ENCODE data around the gene TENT4A.
"Not testable (repeated sequence)": the region's sequence is repeated elsewhere in the genome, so short reads cannot be mapped to it uniquely, and the experiment has no call there.

TENT4A gene

GRCh38 chr5:6770826-6771607, 57.8 kb downstream of the TENT4A start:
- H3K79me2 ChIP-seq (ENCODE audit: insufficient read depth, low read length), result no peaks in the 10 kb centered on the region
- no peak for DNase-seq
- peaks cover 4% of the 10 kb centered on the region for H4K20me1 ChIP-seq (ENCODE audit: insufficient read depth, low read length)
- H3K27ac ChIP-seq (ENCODE audit: low read length), result no peak overlapping the region
- no peak for TF ChIP-seq CTCF (IDR thresholded peaks at IDR 0.05; ENCODE audit: borderline replicate concordance, extremely low read depth, low read length, poor library complexity, severe bottlenecking)
- no peak for TF ChIP-seq EZH2 (IDR thresholded peaks at IDR 0.05; ENCODE audit: borderline replicate concordance, low read depth, low read length, severe bottlenecking)
- ATAC-seq (ENCODE audit: insufficient read depth, low read depth), result no peak
- H3K4me3 ChIP-seq (ENCODE audit: low read depth in 1 of 2, low read length in 2 of 2), result no peak overlapping the region
- no peaks in the 10 kb centered on the region for H3K36me3 ChIP-seq (ENCODE audit: insufficient read depth, low read length)
- H3K4me1 ChIP-seq (ENCODE audit: insufficient read depth, low read length), result peaks cover 32% of the 10 kb centered on the region
- H3K9me3 ChIP-seq (ENCODE audit: insufficient read depth, low read length, severe bottlenecking), result no peaks in the 10 kb centered on the region
- H2AFZ ChIP-seq (ENCODE audit: low read depth, low read length), result no peak overlapping the region
- no peaks in the 10 kb centered on the region for H3K27me3 ChIP-seq (ENCODE audit: insufficient read depth, low read length, poor library complexity)
- H3K9ac ChIP-seq (ENCODE audit: low read depth, low read length), result no peak overlapping the region
- no peak overlapping the region for H3K4me2 ChIP-seq (ENCODE audit: insufficient read depth, low read length)

- H4K20me1 ChIP-seq (ENCODE audit: insufficient read depth, low read length), result peaks cover 4% of the 10 kb centered on the region
- H3K27ac ChIP-seq (ENCODE audit: low read length), result peak overlapping the region; percentile 42
- peak overlapping the region; percentile 26 for H3K9ac ChIP-seq (ENCODE audit: low read depth, low read length)
- ATAC-seq (ENCODE audit: insufficient read depth, low read depth), result peak; percentile 44
- H3K79me2 ChIP-seq (ENCODE audit: insufficient read depth, low read length), result no peaks in the 10 kb centered on the region
- peak overlapping the region in 1 of 2 experiments; percentile 52; a peak in 2 of 4 replicates for H3K4me3 ChIP-seq (ENCODE audit: low read depth in 1 of 2, low read length in 2 of 2)
- TF ChIP-seq EZH2 (IDR thresholded peaks at IDR 0.05; ENCODE audit: borderline replicate concordance, low read depth, low read length, severe bottlenecking), result no peak
- no peaks in the 10 kb centered on the region for H3K36me3 ChIP-seq (ENCODE audit: insufficient read depth, low read length)
- H3K9me3 ChIP-seq (ENCODE audit: insufficient read depth, low read length, severe bottlenecking), result no peaks in the 10 kb centered on the region
- H2AFZ ChIP-seq (ENCODE audit: low read depth, low read length), result no peak overlapping the region
- peak; percentile 17 for DNase-seq
- no peaks in the 10 kb centered on the region for H3K27me3 ChIP-seq (ENCODE audit: insufficient read depth, low read length, poor library complexity)
- peak overlapping the region; percentile 69 for H3K4me2 ChIP-seq (ENCODE audit: insufficient read depth, low read length)
- peaks cover 23% of the 10 kb centered on the region for H3K4me1 ChIP-seq (ENCODE audit: insufficient read depth, low read length)
These were observed 59.7 kb downstream of the TENT4A start for GRCh38 chr5:6772886-6773285.

DNA sequence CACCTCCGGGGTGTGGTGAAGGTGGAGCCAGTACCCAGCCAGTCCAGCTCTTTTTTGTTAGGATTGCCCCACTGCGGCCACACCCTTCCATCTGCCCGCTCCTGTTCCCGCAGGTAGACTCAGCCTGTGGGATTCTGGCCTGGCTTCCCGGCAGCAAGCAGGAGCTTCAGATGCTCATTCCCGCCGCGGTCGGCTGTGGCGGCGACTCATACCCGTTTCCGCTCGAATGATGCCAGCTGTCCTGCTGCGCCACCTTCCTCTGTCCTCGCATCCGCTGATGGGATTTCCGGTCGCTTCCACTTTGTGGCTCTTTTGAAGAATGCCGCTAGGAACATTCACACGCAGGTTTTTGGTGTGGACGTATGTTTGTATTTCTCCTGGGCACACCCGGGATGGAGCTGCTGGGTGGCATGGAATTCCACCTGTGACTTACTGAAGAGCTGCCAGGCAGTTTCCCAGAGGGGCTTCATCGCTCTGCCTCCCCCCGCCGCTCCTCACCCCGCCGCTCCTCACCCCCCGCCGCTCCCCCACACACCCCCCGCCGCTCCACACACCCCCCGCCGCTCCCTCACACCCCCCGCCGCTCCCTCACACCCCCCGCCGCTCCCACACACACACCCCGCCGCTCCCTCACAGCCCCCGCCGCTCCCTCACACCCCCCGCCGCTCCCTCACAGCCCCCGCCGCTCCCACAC, 60.3 kb downstream of the TENT4A start:
- no peaks in the 10 kb centered on the region for H3K9me3 ChIP-seq (ENCODE audit: insufficient read depth, low read length, severe bottlenecking)
- TF ChIP-seq EZH2 (IDR thresholded peaks at IDR 0.05; ENCODE audit: borderline replicate concordance, low read depth, low read length, severe bottlenecking) (no peak), CTCF (IDR thresholded peaks at IDR 0.05; ENCODE audit: borderline replicate concordance, extremely low read depth, low read length, poor library complexity, severe bottlenecking) (no peak)
- peak overlapping the region; percentile 42 for H3K27ac ChIP-seq (ENCODE audit: low read length)
- H3K36me3 ChIP-seq (ENCODE audit: insufficient read depth, low read length), result no peaks in the 10 kb centered on the region
- DNase-seq (peak; percentile 72), ATAC-seq (ENCODE audit: insufficient read depth, low read depth) (peak; percentile 77)
- H4K20me1 ChIP-seq (ENCODE audit: insufficient read depth, low read length), result peaks cover 4% of the 10 kb centered on the region
- peak overlapping the region; percentile 69 for H3K4me2 ChIP-seq (ENCODE audit: insufficient read depth, low read length)
- H3K27me3 ChIP-seq (ENCODE audit: insufficient read depth, low read length, poor library complexity), result no peaks in the 10 kb centered on the region
- H3K4me1 ChIP-seq (ENCODE audit: insufficient read depth, low read length), result peaks cover 23% of the 10 kb centered on the region
- H3K79me2 ChIP-seq (ENCODE audit: insufficient read depth, low read length), result no peaks in the 10 kb centered on the region
- peak overlapping the region; percentile 26 for H3K9ac ChIP-seq (ENCODE audit: low read depth, low read length)
- H2AFZ ChIP-seq (ENCODE audit: low read depth, low read length), result no peak overlapping the region
- peak overlapping the region in 1 of 2 experiments; percentile 52; a peak in 2 of 4 replicates for H3K4me3 ChIP-seq (ENCODE audit: low read depth in 1 of 2, low read length in 2 of 2)

GRCh38 chr5:6774207-6774606, 61.0 kb downstream of the TENT4A start:
- not testable (repeated sequence) for H3K36me3 ChIP-seq (ENCODE audit: insufficient read depth, low read length); H2AFZ ChIP-seq (ENCODE audit: low read depth, low read length); H3K27ac ChIP-seq (ENCODE audit: low read length); H3K9me3 ChIP-seq (ENCODE audit: insufficient read depth, low read length, severe bottlenecking); H3K4me3 ChIP-seq (ENCODE audit: low read depth in 1 of 2, low read length in 2 of 2); H3K9ac ChIP-seq (ENCODE audit: low read depth, low read length); H3K4me2 ChIP-seq (ENCODE audit: insufficient read depth, low read length); H3K27me3 ChIP-seq (ENCODE audit: insufficient read depth, low read length, poor library complexity); H3K79me2 ChIP-seq (ENCODE audit: insufficient read depth, low read length); H4K20me1 ChIP-seq (ENCODE audit: insufficient read depth, low read length); DNase-seq
- peaks cover 23% of the 10 kb centered on the region for H3K4me1 ChIP-seq (ENCODE audit: insufficient read depth, low read length)
- peak; percentile 6; the same call in 1 of the 3 replicates for ATAC-seq (ENCODE audit: insufficient read depth, low read depth)

Data from DND-41 (cell line).